Measurements from ENCODE around the gene GAD1. TPM values are rescaled to one million over a fixed set of nuclear protein-coding genes. Genes with fewer than 3 reads are reported as not detected.

Gene GAD1
- total RNA-seq, 1 experiment from 2014 or later, result 1.1 TPM

GRCh38 chr2:170778900-170779299 is 37.8 kb upstream of the GAD1 start:
- TF ChIP-seq, protein P1, sequence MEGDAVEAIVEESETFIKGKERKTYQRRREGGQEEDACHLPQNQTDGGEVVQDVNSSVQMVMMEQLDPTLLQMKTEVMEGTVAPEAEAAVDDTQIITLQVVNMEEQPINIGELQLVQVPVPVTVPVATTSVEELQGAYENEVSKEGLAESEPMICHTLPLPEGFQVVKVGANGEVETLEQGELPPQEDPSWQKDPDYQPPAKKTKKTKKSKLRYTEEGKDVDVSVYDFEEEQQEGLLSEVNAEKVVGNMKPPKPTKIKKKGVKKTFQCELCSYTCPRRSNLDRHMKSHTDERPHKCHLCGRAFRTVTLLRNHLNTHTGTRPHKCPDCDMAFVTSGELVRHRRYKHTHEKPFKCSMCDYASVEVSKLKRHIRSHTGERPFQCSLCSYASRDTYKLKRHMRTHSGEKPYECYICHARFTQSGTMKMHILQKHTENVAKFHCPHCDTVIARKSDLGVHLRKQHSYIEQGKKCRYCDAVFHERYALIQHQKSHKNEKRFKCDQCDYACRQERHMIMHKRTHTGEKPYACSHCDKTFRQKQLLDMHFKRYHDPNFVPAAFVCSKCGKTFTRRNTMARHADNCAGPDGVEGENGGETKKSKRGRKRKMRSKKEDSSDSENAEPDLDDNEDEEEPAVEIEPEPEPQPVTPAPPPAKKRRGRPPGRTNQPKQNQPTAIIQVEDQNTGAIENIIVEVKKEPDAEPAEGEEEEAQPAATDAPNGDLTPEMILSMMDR (conservative IDR thresholded peaks at IDR 0.05; ENCODE audit: low read depth, low read length), result no peak
- TF ChIP-seq EZH2 (IDR thresholded peaks at IDR 0.05; ENCODE audit: borderline replicate concordance, low read depth, low read length, poor library complexity, severe bottlenecking), result no peak
- Histone ChIP-seq H3K27me3 (replicated peaks; ENCODE audit: insufficient read depth, low read depth, low read length, poor library complexity) (peaks cover 64% of the 10 kb centered on the region), H3K9me3 (ENCODE audit: low read depth, low read length, poor library complexity, severe bottlenecking) (no peaks in the 10 kb centered on the region), H3K27ac (ENCODE audit: low read depth, low read length, poor library complexity, severe bottlenecking) (no peak overlapping the region), H3K36me3 (ENCODE audit: insufficient read depth, low read length, poor library complexity, severe bottlenecking) (no peaks in the 10 kb centered on the region), H3K4me1 (ENCODE audit: insufficient read depth, low read length, poor library complexity, severe bottlenecking) (no peaks in the 10 kb centered on the region), H3K4me3 (ENCODE audit: low read depth, low read length, poor library complexity, severe bottlenecking) (no peak overlapping the region)
- intact Hi-C loops (cut with micrococcal nuclease; ENCODE audit: unreplicated experiment), result no loop called here
- DNase-seq (ENCODE audit: low spot score), result no peak
- ChIA-PET POLR2A (ENCODE audit: low non-redundant PET) (no interaction called here), CTCF (no interaction called here)
- BruUV-seq (replicated peaks), result no TSS peak

- DNase-seq (ENCODE audit: low spot score), result no peak
- peaks cover 64% of the 10 kb centered on the region for H3K27me3 ChIP-seq (replicated peaks; ENCODE audit: insufficient read depth, low read depth, low read length, poor library complexity)
- no peaks in the 10 kb centered on the region for H3K4me1 ChIP-seq (ENCODE audit: insufficient read depth, low read length, poor library complexity, severe bottlenecking)
- TF ChIP-seq, protein P1 (conservative IDR thresholded peaks at IDR 0.05; ENCODE audit: low read depth, low read length), result no peak
- TF ChIP-seq EZH2 (IDR thresholded peaks at IDR 0.05; ENCODE audit: borderline replicate concordance, low read depth, low read length, poor library complexity, severe bottlenecking), result no peak
- CTCF ChIA-PET, result no interaction called here
- no peak overlapping the region for H3K27ac ChIP-seq (ENCODE audit: low read depth, low read length, poor library complexity, severe bottlenecking)
- POLR2A ChIA-PET (ENCODE audit: low non-redundant PET), result no interaction called here
- no peaks in the 10 kb centered on the region for H3K9me3 ChIP-seq (ENCODE audit: low read depth, low read length, poor library complexity, severe bottlenecking)
- intact Hi-C loops (cut with micrococcal nuclease; ENCODE audit: unreplicated experiment), result no loop called here
- no peak overlapping the region for H3K4me3 ChIP-seq (ENCODE audit: low read depth, low read length, poor library complexity, severe bottlenecking)
- H3K36me3 ChIP-seq (ENCODE audit: insufficient read depth, low read length, poor library complexity, severe bottlenecking), result no peaks in the 10 kb centered on the region
- no TSS peak for BruUV-seq (replicated peaks)
These were observed 37.4 kb upstream of the GAD1 start for GRCh38 chr2:170779304-170779703.

GRCh38 chr2:170782673-170783072 is 34.0 kb upstream of the GAD1 start:
- TF ChIP-seq, protein P1 (conservative IDR thresholded peaks at IDR 0.05; ENCODE audit: low read depth, low read length), result no peak
- TF ChIP-seq EZH2 (IDR thresholded peaks at IDR 0.05; ENCODE audit: borderline replicate concordance, low read depth, low read length, poor library complexity, severe bottlenecking), result no peak
- ChIA-PET CTCF (no interaction called here), POLR2A (ENCODE audit: low non-redundant PET) (no interaction called here)
- H3K36me3 ChIP-seq (ENCODE audit: insufficient read depth, low read length, poor library complexity, severe bottlenecking), result no peaks in the 10 kb centered on the region
- H3K4me1 ChIP-seq (ENCODE audit: insufficient read depth, low read length, poor library complexity, severe bottlenecking), result no peaks in the 10 kb centered on the region
- peaks cover 85% of the 10 kb centered on the region for H3K27me3 ChIP-seq (replicated peaks; ENCODE audit: insufficient read depth, low read depth, low read length, poor library complexity)
- H3K27ac ChIP-seq (ENCODE audit: low read depth, low read length, poor library complexity, severe bottlenecking), result no peak overlapping the region
- BruUV-seq (replicated peaks), result no TSS peak
- H3K4me3 ChIP-seq (ENCODE audit: low read depth, low read length, poor library complexity, severe bottlenecking), result no peak overlapping the region
- intact Hi-C loops (cut with micrococcal nuclease; ENCODE audit: unreplicated experiment), result no loop called here
- no peak for DNase-seq (ENCODE audit: low spot score)
- H3K9me3 ChIP-seq (ENCODE audit: low read depth, low read length, poor library complexity, severe bottlenecking), result no peaks in the 10 kb centered on the region

All from A673 (cell line).